Neuronal stem cell (in vitro differentiated cells): Measurements from ENCODE around the gene CAPN1.
A peak's percentile ranks its signal among the peaks of the same experiment; 100 is the strongest.
"Not testable (repeated sequence)": the region's sequence is repeated elsewhere in the genome, so short reads cannot be mapped to it uniquely, and the experiment has no call there.

Experiments
- DNase-seq: peaks from one replicate; pipeline ENCODE4 v3.0.0-alpha.2; 2013; ENCODE audit warnings: low spot score
- H2AFZ ChIP-seq: one replicate; pipeline ENCODE4 v1.6.1; 2013; ENCODE audit warnings: mild to moderate bottlenecking, low read length, inconsistent platforms
- H2AK5ac ChIP-seq: 2 replicates; pipeline ENCODE4 v1.6.1; 2013; ENCODE audit warnings: low read depth, mild to moderate bottlenecking, inconsistent platforms, low read length, moderate library complexity, mixed read lengths
- H2BK120ac ChIP-seq: 2 replicates; pipeline ENCODE4 v1.6.1; 2013; ENCODE audit warnings: low read depth, mild to moderate bottlenecking, inconsistent platforms, low read length, moderate library complexity, mixed read lengths
- H2BK12ac ChIP-seq: one replicate; pipeline ENCODE4 v1.6.1; 2013; ENCODE audit warnings: low read length, inconsistent platforms
- H2BK15ac ChIP-seq: 2 replicates; pipeline ENCODE4 v1.6.1; 2013; ENCODE audit warnings: mild to moderate bottlenecking, low read length, inconsistent platforms, mixed read lengths
- H2BK5ac ChIP-seq: one replicate; pipeline ENCODE4 v1.6.1; 2013; ENCODE audit warnings: inconsistent platforms, mild to moderate bottlenecking, low read length, moderate library complexity
- H3K14ac ChIP-seq: one replicate; pipeline ENCODE4 v1.6.1; 2013; ENCODE audit warnings: low read length, inconsistent platforms
- H3K18ac ChIP-seq: 2 replicates; pipeline ENCODE4 v1.6.1; 2013; ENCODE audit warnings: low read length, inconsistent platforms
- H3K23ac ChIP-seq: 2 replicates; pipeline ENCODE4 v1.6.1; 2013; ENCODE audit warnings: low read depth, mild to moderate bottlenecking, mixed read lengths, low read length, inconsistent platforms; ENCODE audit not compliant: poor library complexity
- H3K27ac ChIP-seq: replicated peaks from 3 replicates; pipeline ENCODE4 v1.5.1; 2013; ENCODE audit warnings: low read length, inconsistent platforms
- H3K27me3 ChIP-seq, 3 experiments: 2 replicates each; pipeline ENCODE4 v1.6.1; 2013; ENCODE audit warnings: low read length in 3 of 3, mild to moderate bottlenecking in 2 of 3, inconsistent platforms in 1 of 3, low read depth in 1 of 3, mixed read lengths in 1 of 3, moderate library complexity in 1 of 3; ENCODE audit not compliant: control insufficient read depth in 3 of 3, insufficient read depth in 3 of 3
- H3K36me3 ChIP-seq, 2 donors: replicated peaks in 1 of 2; 2 replicates each; pipeline ENCODE4 v1.6.1; 2013; ENCODE audit warnings: low read length in 2 of 2; ENCODE audit not compliant: control insufficient read depth in 2 of 2, insufficient read depth in 2 of 2
- H3K4ac ChIP-seq: 2 replicates; pipeline ENCODE4 v1.6.1; 2013; ENCODE audit warnings: inconsistent platforms, mild to moderate bottlenecking, low read length, moderate library complexity
- H3K4me1 ChIP-seq, 2 donors: 1 replicate in 1 of 2; 2 replicates in 1 of 2; pipeline ENCODE4 v1.6.1; 2013; ENCODE audit warnings: low read length in 2 of 2, low read depth in 1 of 2; ENCODE audit not compliant: control insufficient read depth in 2 of 2, insufficient read depth in 1 of 2
- H3K4me2 ChIP-seq: one replicate; pipeline ENCODE4 v1.6.1; 2013; ENCODE audit warnings: mild to moderate bottlenecking, low read length, inconsistent platforms; ENCODE audit not compliant: insufficient read depth, poor library complexity, severe bottlenecking
- H3K4me3 ChIP-seq, 2 donors: 2 replicates each; pipeline ENCODE4 v1.5.1; 2013; ENCODE audit warnings: low read length in 2 of 2, mild to moderate bottlenecking in 2 of 2, inconsistent platforms in 1 of 2, moderate library complexity in 1 of 2
- H3K79me1 ChIP-seq: one replicate; pipeline ENCODE4 v1.6.1; 2013; ENCODE audit warnings: low read depth, mild to moderate bottlenecking, inconsistent platforms, low read length, moderate library complexity
- H3K9ac ChIP-seq: one replicate; pipeline ENCODE4 v1.6.1; 2013; ENCODE audit warnings: mild to moderate bottlenecking, low read depth, low read length, inconsistent platforms; ENCODE audit not compliant: poor library complexity
- H3K9me3 ChIP-seq, 2 donors: replicated peaks in 1 of 2; 2 replicates each; pipeline versions ENCODE3 to v1.6.1; 2013; ENCODE audit warnings: low read length in 2 of 2, mild to moderate bottlenecking in 2 of 2, inconsistent platforms in 1 of 2, low read depth in 1 of 2, mixed read lengths in 1 of 2, moderate library complexity in 1 of 2; ENCODE audit not compliant: control insufficient read depth in 2 of 2, insufficient read depth in 1 of 2
- H4K8ac ChIP-seq: one replicate; pipeline ENCODE4 v1.6.1; 2013; ENCODE audit warnings: low read depth, mild to moderate bottlenecking, inconsistent platforms, low read length, moderate library complexity
- H4K91ac ChIP-seq: one replicate; pipeline ENCODE4 v1.6.1; 2013; ENCODE audit warnings: low read length, low read depth, mild to moderate bottlenecking, inconsistent platforms; ENCODE audit not compliant: poor library complexity
- WGBS, 2 donors: extraction: QIAGEN DNeasy Blood & Tissue Kit; methylation state at CpG; one replicate each; pipeline ENCODE4 v1.1.7; 2013; ENCODE audit warnings: missing lambda C conversion rate in 2 of 2, mixed read lengths in 1 of 2; ENCODE audit not compliant: insufficient read length in 2 of 2, insufficient replicate concordance in 1 of 2; ENCODE audit errors: extremely low coverage in 2 of 2; 5-methylcytosine and 5-hydroxymethylcytosine counted together

Gene CAPN1

DNA sequence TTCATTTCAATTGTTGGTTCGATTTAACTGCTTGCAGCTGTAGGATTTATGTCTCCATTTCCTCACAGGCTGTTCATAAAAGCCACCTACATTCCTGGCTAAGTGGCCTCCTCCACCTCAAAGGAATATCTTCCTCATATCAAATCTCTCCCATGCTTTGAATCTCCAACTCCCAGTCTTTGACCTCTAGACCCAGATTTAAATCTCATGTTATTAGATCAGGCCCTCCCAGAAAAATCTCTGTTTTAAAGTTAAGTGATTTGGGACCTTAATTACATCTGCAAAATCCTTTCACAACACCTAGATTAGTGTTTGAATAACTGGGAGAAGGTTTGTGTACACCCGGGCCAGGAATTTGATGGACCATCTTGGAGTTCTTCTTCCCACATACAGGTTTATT is 46.2 kb downstream of the CAPN1 start:
- no peak for DNase-seq
- H4K8ac ChIP-seq = no peak overlapping the region
- no peak overlapping the region for H2BK12ac ChIP-seq
- no peak overlapping the region for H3K18ac ChIP-seq
- no CpG with 5 or more reads among the region's 2 CpGs for WGBS, 2 donors
- no peak overlapping the region for H3K14ac ChIP-seq
- no peak overlapping the region for H2BK15ac ChIP-seq
- H3K4me3 ChIP-seq = no peak overlapping the region
- peaks cover 5 to 6% of the 10 kb centered on the region in 2 donors for H3K4me1 ChIP-seq
- H2AK5ac ChIP-seq = no peak overlapping the region
- no peak overlapping the region for H4K91ac ChIP-seq
- no peak overlapping the region for H3K4ac ChIP-seq
- no peaks in the 10 kb centered on the region for H3K36me3 ChIP-seq
- no peak overlapping the region for H3K23ac ChIP-seq
- H3K9me3 ChIP-seq = peaks cover 2 to 3% of the 10 kb centered on the region in 2 donors
- H2BK5ac ChIP-seq = no peak overlapping the region
- H3K79me1 ChIP-seq = peaks cover 3% of the 10 kb centered on the region
- no peak overlapping the region for H3K9ac ChIP-seq
- H3K4me2 ChIP-seq = no peak overlapping the region
- no peak overlapping the region for H3K27ac ChIP-seq
- peaks cover 0 to 6% (median 0%) of the 10 kb centered on the region in 3 experiments for H3K27me3 ChIP-seq
- H2BK120ac ChIP-seq = no peak overlapping the region
- H2AFZ ChIP-seq = no peak overlapping the region

DNA sequence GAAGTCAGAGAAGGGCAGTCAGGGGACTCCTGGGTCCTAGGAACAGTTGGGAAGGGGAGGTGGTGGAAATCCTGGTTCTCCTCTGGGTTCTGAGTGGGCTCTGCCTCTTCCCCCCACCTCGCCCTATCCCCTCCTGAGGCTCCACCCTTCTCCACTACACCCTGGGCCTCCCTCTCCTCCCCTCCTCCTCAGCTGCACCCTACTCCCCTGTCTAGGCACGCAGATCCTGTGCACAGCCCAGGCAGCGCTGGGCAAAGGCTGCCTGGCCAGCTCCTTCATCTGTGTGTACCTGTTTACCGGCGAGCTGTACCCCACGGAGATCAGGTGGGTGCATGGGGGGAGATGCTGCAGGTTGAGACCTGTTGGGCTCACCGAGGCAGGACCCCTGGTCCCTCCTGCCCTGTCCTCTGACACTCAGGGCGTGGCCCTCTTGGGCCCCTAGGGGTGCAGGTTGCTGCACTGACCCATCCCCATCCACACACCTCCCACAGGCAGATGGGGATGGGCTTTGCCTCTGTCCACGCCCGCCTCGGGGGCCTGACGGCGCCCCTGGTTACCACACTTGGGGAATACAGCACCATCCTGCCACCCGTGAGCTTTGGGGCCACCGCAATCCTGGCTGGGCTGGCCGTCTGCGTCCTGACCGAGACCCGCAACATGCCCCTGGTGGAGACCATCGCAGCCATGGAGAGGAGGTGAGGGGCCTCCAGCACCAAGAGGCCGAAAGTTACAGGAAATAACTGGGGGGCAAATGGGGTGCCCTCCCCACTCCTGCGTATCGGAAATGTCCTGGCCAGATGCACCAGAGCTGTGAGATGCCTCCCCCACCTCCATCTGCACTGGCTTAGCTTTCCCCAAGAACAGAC is 54.7 kb downstream of the CAPN1 start:
- Histone ChIP-seq H2BK120ac (no peak overlapping the region), H3K18ac (peak overlapping the region; percentile 1), H3K14ac (no peak overlapping the region), H3K4me1 (no peaks in the 10 kb centered on the region), H3K36me3 (no peaks in the 10 kb centered on the region), H2AFZ (peak overlapping the region; percentile 17), H2AK5ac (peak overlapping the region; percentile 12), H3K27me3 (peaks cover 0 to 5% (median 2%) of the 10 kb centered on the region in 3 experiments), H3K27ac (no peak overlapping the region), H3K4me3 (no peak overlapping the region), H2BK15ac (no peak overlapping the region), H3K4ac (no peak overlapping the region), H4K91ac (peak overlapping the region; percentile 20), H3K4me2 (no peak overlapping the region), H2BK12ac (no peak overlapping the region), H4K8ac (no peak overlapping the region), H2BK5ac (no peak overlapping the region), H3K23ac (peak overlapping the region; percentile 83), H3K9ac (no peak overlapping the region), H3K9me3 (no peaks in the 10 kb centered on the region), H3K79me1 (no peaks in the 10 kb centered on the region)
- DNase-seq = no peak
- WGBS, 2 donors = no CpG with 5 or more reads among the region's 23 CpGs

DNA sequence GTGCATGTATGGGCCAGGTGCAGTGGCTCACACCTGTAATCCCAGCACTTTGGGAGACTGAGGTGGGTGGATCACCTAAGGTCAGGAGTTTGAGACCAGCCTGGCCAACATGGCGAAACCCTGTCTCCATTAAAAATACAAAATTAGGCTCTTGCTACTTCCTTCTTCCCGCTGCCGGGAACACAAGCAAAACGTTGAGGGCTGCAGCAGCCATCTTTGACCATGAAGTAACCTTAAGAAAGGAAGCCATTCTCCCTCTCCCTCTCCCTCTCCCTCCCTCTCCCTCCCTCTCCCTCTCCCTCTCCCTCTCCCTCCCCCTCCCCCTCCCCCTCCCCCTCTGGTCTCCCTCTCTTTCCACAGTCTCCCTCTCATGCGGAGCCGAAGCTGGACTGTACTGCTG is 56.6 kb downstream of the CAPN1 start:
- H2AK5ac ChIP-seq, H3K4me1 ChIP-seq, H2BK15ac ChIP-seq, H3K4me2 ChIP-seq, H2BK120ac ChIP-seq, H2BK12ac ChIP-seq, H2AFZ ChIP-seq, H3K36me3 ChIP-seq, H4K8ac ChIP-seq, H3K9ac ChIP-seq, H3K9me3 ChIP-seq, H3K18ac ChIP-seq, DNase-seq, H3K23ac ChIP-seq, H4K91ac ChIP-seq, H3K4me3 ChIP-seq, H3K27ac ChIP-seq, H2BK5ac ChIP-seq, H3K4ac ChIP-seq, H3K14ac ChIP-seq, H3K27me3 ChIP-seq, H3K79me1 ChIP-seq: not testable (repeated sequence)
- no CpG with 5 or more reads among the region's 6 CpGs for WGBS, 2 donors

DNA sequence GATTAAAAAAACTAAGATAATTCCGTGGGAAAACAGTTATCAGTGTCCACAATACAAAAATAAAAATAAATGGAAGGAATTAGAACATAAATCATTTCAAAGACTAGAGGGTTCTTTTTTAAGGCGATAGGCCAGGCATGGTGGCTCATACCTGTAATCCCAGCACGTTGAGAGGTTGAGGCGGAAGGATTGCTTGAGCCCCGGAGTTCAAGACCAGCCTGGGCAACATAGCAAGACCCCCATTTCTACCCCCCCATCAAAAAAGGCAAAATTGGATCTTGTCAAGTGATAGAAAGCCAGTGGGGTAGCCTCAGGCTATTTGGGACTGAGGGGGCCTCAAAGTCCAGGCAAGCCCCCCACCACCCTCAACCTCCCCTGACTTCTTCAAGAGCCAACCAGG is 59.4 kb downstream of the CAPN1 start:
- no peak overlapping the region for H3K14ac ChIP-seq
- DNase-seq = no peak
- peaks cover 0 to 2% (median 0%) of the 10 kb centered on the region in 3 experiments for H3K27me3 ChIP-seq
- no peak overlapping the region for H2BK5ac ChIP-seq
- H3K4me3 ChIP-seq = no peak overlapping the region
- no peak overlapping the region for H2BK120ac ChIP-seq
- H3K4ac ChIP-seq = no peak overlapping the region
- H3K9ac ChIP-seq = no peak overlapping the region
- no peaks in the 10 kb centered on the region for H3K79me1 ChIP-seq
- H2BK12ac ChIP-seq = no peak overlapping the region
- no CpG with 5 or more reads among the region's 5 CpGs for WGBS, 2 donors
- peak overlapping the region; percentile 40 for H2AK5ac ChIP-seq
- H3K27ac ChIP-seq = no peak overlapping the region
- H2BK15ac ChIP-seq = no peak overlapping the region
- no peaks in the 10 kb centered on the region for H3K36me3 ChIP-seq
- H3K4me2 ChIP-seq = no peak overlapping the region
- no peak overlapping the region for H3K23ac ChIP-seq
- no peak overlapping the region for H2AFZ ChIP-seq
- no peak overlapping the region for H3K18ac ChIP-seq
- H4K91ac ChIP-seq = no peak overlapping the region
- no peaks in the 10 kb centered on the region for H3K4me1 ChIP-seq
- no peak overlapping the region for H4K8ac ChIP-seq
- H3K9me3 ChIP-seq = no peaks in the 10 kb centered on the region
